Embryonic facial prominence (tissue), 1 donor: ENCODE data around the gene ABCC8.

ENCODE experiments used
- DNase-seq: peaks from one replicate; pipeline ENCODE4 v3.0.0-alpha.2; 2016; ENCODE audit errors: extremely low spot score

The ABCC8 gene

GRCh38 chr11:17405232-17406005, 71.2 kb downstream of the ABCC8 start:
- no peak for DNase-seq

GRCh38 chr11:17403980-17404759, 72.5 kb downstream of the ABCC8 start:
- DNase-seq: no peak

DNA sequence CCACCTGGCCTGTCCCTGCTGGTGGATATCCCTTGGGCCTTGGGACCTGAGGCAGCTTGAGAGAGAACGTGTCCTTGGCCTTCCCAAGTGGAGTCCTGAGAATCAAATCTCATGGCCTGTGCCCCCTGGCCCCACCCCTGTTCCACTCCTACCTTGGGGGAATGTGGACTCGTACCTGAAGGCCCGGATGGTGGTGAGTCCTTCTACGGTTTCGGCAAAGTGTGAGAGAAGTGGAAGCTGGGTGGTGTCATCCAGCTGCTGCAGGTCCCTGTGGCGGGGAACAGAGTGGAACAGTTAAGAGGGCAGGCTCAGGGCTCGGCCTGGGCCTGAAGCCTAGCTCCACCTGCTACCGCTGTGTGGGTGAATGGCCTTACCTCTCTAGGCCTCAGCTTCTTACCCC, 74.2 kb downstream of the ABCC8 start:
- no peak for DNase-seq

DNA sequence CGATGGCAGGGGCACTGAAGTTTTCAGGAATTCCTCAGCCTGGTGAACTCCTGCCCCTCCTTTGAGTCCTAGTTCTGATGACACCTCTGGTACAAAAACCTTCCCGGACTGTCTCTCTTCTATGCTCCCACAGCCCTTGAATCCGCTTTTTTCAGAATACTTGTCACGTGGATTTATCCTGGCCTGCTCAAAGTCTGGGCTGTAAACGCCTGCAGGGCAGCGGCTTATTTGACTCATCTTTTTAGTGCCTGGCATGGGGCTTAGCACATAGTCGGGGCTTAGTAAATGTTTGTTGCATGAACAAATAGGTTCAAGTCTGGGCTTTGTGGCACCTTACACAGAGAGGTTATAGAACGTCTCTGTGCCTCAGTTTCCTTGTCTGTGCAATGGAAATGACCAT, 74.8 kb downstream of the ABCC8 start:
- no peak for DNase-seq

- DNase-seq: no peak
Measured at GRCh38 chr11:17401316-17401715, 75.3 kb downstream of the ABCC8 start.

- DNase-seq: no peak
Measured at GRCh38 chr11:17400048-17400775, 76.4 kb downstream of the ABCC8 start.

DNA sequence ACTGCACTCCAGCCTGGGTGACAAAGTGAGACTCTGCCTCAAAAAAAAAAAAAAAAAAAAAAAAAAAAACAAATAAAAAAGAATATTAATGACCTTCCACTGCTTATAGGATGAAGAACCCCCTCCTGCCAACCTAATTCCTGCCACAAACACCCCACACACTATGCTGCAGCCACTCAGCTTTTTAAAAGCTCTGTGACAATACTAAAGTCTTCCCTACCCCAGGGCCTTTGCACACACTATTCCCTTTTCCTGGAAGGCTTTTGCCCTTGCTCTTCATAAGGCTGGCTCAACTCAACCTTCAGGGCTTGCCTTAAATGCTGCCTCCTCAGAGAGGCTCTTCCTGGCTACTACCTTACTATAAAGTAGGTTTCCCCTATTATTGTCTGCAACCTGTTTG, 77.4 kb downstream of the ABCC8 start:
- no peak for DNase-seq

- DNase-seq: no peak
Measured at GRCh38 chr11:17397311-17398002, 79.2 kb downstream of the ABCC8 start.

- DNase-seq: no peak
Measured at GRCh38 chr11:17396598-17397310, 79.9 kb downstream of the ABCC8 start.

DNA sequence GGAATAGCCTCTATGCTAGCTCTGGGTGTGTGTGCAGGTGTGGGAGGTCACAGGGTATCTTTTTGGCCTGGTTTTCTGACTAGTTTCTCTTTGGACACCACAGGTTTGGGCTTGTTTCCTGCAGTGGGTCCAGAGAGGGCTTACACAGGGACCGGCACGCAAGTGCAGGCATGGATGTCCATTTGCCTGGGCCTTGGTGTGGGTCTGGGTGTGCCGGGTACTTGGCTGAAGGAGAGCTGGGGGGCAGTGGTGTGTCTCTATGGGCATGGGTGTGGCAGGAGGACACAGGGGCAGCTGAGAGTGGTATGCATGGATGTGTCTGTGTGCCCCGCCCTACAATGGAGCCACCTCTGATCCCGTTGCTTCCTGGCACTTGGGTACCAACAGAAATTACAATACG, 80.7 kb downstream of the ABCC8 start:
- DNase-seq: no peak

GRCh38 chr11:17395554-17395961, 81.1 kb downstream of the ABCC8 start:
- peak; percentile 12 for DNase-seq

DNA sequence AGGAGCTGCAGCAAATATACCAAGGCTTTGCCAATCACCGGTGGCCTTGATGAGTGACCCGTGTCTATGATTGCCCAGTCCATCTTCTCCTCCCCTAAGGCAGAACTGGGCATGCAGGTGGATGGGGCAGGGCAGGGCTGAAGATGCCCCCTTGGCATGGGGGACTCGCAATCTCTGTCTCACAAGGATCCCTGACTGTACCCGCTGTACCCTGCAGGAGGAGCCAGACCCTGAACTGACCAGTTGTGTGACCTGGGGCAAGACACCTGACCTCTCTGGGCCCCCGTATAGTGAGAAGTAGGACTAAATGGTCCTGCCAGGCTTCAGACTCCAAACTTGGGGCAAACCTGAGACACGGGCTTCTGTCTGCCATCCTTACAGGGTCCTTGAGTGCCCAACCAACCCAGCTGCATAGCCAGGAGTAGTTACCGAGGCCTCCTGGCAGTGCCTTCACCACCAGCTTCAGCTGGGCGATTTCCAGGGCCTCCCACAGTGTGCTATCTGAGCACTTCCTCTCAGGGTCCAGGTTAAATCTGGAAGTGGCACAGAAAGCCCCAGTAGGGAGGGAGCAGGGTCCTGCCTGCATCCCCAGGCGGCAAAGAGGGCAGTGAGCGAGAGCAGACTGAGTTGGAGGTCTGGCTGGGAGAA, 81.8 kb downstream of the ABCC8 start:
- DNase-seq: no peak

DNA sequence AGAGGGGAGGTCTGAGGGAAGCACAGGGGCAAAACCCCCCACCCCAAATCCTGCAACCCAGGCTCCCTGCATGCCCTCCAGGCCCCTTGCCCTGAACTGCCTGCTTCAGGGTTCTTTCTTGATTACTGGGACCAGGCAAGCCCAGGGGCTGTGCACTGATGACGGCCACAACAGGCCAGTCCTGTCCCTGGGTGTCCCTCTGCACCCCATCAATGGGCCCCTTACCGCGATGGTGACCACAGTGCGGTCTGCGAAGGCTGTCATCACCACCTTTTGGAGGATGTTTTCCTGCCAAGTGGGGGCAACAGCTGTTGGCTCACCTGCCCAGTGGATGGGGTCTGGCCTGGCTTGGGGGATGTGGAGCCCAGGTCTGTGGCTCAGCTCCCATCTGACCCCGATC, 83.2 kb downstream of the ABCC8 start:
- DNase-seq: no peak

GRCh38 chr11:17392872-17393271, 83.8 kb downstream of the ABCC8 start:
- no peak for DNase-seq

- no peak for DNase-seq
Measured at GRCh38 chr11:17391493-17392355, 84.9 kb downstream of the ABCC8 start.

- DNase-seq: no peak
Measured at GRCh38 chr11:17389957-17390649, 86.5 kb downstream of the ABCC8 start.

DNA sequence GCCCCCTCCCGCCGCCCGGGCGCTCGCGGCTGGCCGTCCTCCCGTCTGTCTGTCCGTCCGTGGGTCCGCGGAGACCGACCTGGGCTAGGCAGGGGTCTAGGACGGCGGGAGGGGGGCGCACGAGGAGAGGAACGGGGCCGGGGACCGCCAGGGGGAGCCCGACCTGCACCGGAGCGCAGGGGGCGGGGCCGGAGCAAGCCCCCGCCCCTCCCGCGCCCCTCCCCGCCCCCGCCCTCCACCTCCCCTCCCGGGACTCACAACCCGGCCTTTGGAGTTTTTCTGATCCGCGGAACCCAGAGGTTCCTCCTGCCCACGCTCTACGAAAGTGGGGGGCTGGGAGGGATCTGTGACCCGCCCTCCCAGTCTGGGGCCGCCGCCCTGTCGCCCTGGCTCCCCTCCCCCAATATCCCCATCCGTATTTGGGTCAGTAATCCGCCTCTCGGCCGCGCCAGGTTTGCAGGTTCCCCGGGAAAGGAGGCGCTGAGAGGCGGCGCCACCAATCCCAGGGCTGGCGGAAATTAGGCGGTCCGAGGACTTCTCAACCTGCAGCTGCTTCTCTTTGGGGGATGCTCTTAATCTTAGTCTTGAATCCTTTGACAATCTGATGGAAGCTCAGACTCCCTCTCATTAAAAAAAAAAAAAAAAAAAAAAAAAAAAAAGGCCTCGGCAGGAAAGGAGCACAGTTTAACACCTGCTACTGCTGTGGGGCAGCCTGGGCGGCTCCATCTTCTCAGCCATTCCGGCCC, 87.3 kb downstream of the ABCC8 start:
- DNase-seq: no peak

GRCh38 chr11:17388609-17389210, 87.9 kb downstream of the ABCC8 start, which contains the start of gene KCNJ11:
KCNJ11 (minus strand) TSS chr11:17388659; CDS start chr11:17388091, 568 bp downstream.
- DNase-seq: no peak
